Uterus (tissue), 4 donors: ENCODE results near the gene CREB5. TPM values are rescaled to one million over a fixed set of nuclear protein-coding genes. Genes with fewer than 3 reads are reported as not detected.

Source experiments
- DNase-seq, 2 donors: peaks; one replicate each; pipeline ENCODE4 v3.0.0-alpha.2; 2019 to 2020
- H3K27ac ChIP-seq, 2 donors: fragments of 200-600 bp; sonication (generic); 1 replicate in 1 of 2; 2 replicates in 1 of 2; pipeline ENCODE4 v1.5.1; 2016 to 2018
- H3K27me3 ChIP-seq, 2 donors: fragments of 200-600 bp; sonication (generic); one replicate each; pipeline ENCODE4 v1.5.1; 2018 to 2019; ENCODE audit warnings: control low read depth in 1 of 2
- H3K36me3 ChIP-seq, 2 donors: fragments of 200-600 bp; sonication (generic); one replicate each; pipeline ENCODE4 v1.5.1; 2019; ENCODE audit warnings: control low read depth in 1 of 2
- H3K4me1 ChIP-seq, 2 donors: fragments of 200-600 bp; sonication (generic); one replicate each; pipeline ENCODE4 v1.5.1; 2018 to 2019; ENCODE audit warnings: control low read depth in 1 of 2
- H3K4me3 ChIP-seq, 2 donors: fragments of 200-600 bp; sonication (generic); 1 replicate in 1 of 2; 2 replicates in 1 of 2; pipeline ENCODE4 v1.5.1; 2018 to 2019; ENCODE audit warnings: mild to moderate bottlenecking in 1 of 2
- H3K9me3 ChIP-seq, 2 donors: fragments of 200-600 bp; sonication (generic); one replicate each; pipeline ENCODE4 v1.5.1; 2019; ENCODE audit warnings: control low read depth in 1 of 2
- POLR2A ChIP-seq, 2 donors: fragments of 450-650 bp; IDR thresholded peaks; one replicate each; pipeline ENCODE4 v1.6.1; 2016; ENCODE audit warnings: antibody characterized with exemption in 2 of 2, mild to moderate bottlenecking in 1 of 2, moderate library complexity in 1 of 2
- intact Hi-C: fragments of 100-400 bp; cut with DNase I; formaldehyde crosslinking; loops from one replicate; pipeline ENCODE4 v1.15.1; 2023; ENCODE audit warnings: low total_unique reads
- total RNA-seq, 4 donors: library from RNA; depleted of rRNA in 3 of 4; stranded (reverse); fragments of >200 nt in 3 of 4; gene quantifications; one replicate each; pipeline versions ENCODE4 v1.1.0 to v1.2.4, GENCODE V29; 2014 to 2023
- TF ChIP-seq, protein P1 (sequence below), 4 experiments: fragments of 200-600 bp in 2 of 4; fragments of 450-650 bp in 2 of 4; sonication (generic) in 2 of 4; IDR thresholded peaks; one replicate each; pipeline ENCODE4 v1.5.1; 2016 to 2019; ENCODE audit warnings: antibody characterized with exemption in 4 of 4, mild to moderate bottlenecking in 2 of 4, moderate library complexity in 1 of 4
- donor health status: DM: yes; HTN: yes; CAD: no.

Gene CREB5
- total RNA-seq, 4 donors from 2014 or later = 7.1 to 40.2 (median 23.9) TPM

DNA sequence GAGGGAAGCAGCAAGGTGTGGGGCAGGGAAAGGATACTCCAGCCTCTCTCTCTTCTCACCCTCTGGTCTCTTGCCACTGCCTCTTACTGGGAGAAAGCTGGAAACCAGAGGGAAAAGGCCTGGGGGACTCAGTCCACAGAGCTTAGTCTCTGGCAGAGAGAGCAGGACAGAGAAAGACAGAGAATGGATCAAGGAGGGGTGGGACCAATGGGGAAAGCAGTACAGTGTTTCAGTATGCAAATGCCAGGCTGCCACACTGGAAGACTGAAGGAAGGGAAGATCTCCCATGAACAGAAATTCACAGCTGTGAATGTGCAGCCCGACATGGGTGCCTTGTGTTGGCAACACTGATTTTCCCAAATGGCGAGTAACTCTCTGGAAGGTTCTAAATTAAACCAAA is 40.4 kb downstream of the CREB5 start:
- TF ChIP-seq, protein P1, sequence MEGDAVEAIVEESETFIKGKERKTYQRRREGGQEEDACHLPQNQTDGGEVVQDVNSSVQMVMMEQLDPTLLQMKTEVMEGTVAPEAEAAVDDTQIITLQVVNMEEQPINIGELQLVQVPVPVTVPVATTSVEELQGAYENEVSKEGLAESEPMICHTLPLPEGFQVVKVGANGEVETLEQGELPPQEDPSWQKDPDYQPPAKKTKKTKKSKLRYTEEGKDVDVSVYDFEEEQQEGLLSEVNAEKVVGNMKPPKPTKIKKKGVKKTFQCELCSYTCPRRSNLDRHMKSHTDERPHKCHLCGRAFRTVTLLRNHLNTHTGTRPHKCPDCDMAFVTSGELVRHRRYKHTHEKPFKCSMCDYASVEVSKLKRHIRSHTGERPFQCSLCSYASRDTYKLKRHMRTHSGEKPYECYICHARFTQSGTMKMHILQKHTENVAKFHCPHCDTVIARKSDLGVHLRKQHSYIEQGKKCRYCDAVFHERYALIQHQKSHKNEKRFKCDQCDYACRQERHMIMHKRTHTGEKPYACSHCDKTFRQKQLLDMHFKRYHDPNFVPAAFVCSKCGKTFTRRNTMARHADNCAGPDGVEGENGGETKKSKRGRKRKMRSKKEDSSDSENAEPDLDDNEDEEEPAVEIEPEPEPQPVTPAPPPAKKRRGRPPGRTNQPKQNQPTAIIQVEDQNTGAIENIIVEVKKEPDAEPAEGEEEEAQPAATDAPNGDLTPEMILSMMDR (IDR thresholded peaks at IDR 0.05) = no peak
- TF ChIP-seq POLR2A (IDR thresholded peaks at IDR 0.05) = no peak

DNA sequence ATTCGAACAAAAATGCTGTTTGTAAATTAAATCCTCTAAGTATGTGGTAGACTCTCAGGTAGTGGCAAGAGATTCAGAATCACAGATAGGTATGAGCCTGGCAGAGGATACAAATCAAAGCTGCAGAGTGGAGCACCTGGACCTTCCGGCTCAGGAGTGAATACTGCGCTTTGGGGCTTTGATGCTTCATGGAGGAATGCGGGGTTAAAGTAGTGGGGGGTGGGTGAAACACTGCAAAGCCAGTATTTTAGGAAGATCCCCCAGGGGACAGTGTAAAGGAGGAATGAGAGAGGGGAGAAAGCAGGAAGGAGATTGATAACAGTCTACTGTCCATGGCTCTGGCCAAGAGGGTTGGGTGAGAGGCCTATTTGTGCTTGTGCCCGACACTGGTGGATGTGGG is 43.2 kb downstream of the CREB5 start:
- no peak overlapping the region for H3K4me3 ChIP-seq

More for the DNA sequence above, 40.4 kb downstream of the CREB5 start:
- H3K4me3 ChIP-seq = no peak overlapping the region
- H3K27ac ChIP-seq = no peak overlapping the region
- DNase-seq = no peak
- no peaks in the 10 kb centered on the region for H3K9me3 ChIP-seq
- H3K4me1 ChIP-seq = no peaks in the 10 kb centered on the region
- intact Hi-C loops = no loop called here
- H3K36me3 ChIP-seq = no peaks in the 10 kb centered on the region
- no peaks in the 10 kb centered on the region for H3K27me3 ChIP-seq

DNA sequence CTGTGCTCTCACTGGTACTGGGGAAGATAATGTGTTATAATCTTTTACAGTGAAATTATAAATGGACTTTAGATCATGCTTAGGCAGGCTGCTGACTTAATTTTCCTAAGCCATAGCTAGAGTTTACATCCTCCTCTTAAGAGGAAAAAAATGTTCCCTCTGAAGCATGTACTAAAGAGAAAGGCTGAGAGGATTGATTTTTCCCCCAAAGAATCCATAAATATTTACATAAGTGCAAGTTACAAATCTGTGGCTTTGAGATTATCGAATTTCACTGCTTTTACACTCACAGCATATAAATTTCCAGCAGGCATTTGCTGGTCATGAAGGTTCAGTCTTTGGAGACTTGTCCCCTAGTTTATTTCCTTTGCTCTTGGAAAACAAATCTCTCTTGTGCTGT is 43.7 kb downstream of the CREB5 start:
- Histone ChIP-seq H3K9me3 (no peaks in the 10 kb centered on the region), H3K4me3 (no peak overlapping the region), H3K27me3 (no peaks in the 10 kb centered on the region), H3K36me3 (no peaks in the 10 kb centered on the region), H3K4me1 (no peaks in the 10 kb centered on the region), H3K27ac (no peak overlapping the region)
- no peak for TF ChIP-seq POLR2A (IDR thresholded peaks at IDR 0.05)
- TF ChIP-seq, protein P1 (IDR thresholded peaks at IDR 0.05) = no peak
- DNase-seq = no peak
- intact Hi-C loops = no loop called here

More for the DNA sequence above, 43.2 kb downstream of the CREB5 start:
- Histone ChIP-seq H3K9me3 (no peaks in the 10 kb centered on the region), H3K27ac (no peak overlapping the region), H3K36me3 (no peaks in the 10 kb centered on the region), H3K4me1 (no peaks in the 10 kb centered on the region), H3K27me3 (no peaks in the 10 kb centered on the region)
- TF ChIP-seq, protein P1 (IDR thresholded peaks at IDR 0.05) = no peak
- TF ChIP-seq POLR2A (IDR thresholded peaks at IDR 0.05) = no peak
- DNase-seq = no peak
- intact Hi-C loops = no loop called here

DNA sequence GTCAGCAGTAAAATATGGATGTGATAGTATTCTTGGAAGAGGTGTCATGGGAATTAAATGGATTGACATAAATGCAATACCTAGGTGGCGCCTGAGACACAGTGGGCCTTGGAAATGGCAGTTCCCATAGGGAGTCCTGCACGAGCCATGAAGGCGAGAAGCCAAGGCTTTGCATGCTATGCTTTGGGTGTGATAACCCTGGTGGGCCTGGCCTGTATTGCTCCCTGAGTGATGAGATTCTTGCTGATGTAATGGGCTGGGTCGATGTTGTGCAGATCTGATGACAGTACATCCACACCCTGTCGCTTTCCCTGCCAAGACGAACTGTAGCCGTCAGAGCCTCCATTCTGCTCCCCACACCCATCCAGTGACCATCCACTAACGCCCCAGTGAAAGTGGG is 46.4 kb downstream of the CREB5 start:
- Histone ChIP-seq H3K4me1 (no peaks in the 10 kb centered on the region), H3K4me3 (no peak overlapping the region), H3K27me3 (no peaks in the 10 kb centered on the region), H3K9me3 (no peaks in the 10 kb centered on the region), H3K27ac (no peak overlapping the region), H3K36me3 (no peaks in the 10 kb centered on the region)
- TF ChIP-seq, protein P1 (IDR thresholded peaks at IDR 0.05) = no peak
- no peak for TF ChIP-seq POLR2A (IDR thresholded peaks at IDR 0.05)
- DNase-seq = no peak
- intact Hi-C loops = no loop called here

DNA sequence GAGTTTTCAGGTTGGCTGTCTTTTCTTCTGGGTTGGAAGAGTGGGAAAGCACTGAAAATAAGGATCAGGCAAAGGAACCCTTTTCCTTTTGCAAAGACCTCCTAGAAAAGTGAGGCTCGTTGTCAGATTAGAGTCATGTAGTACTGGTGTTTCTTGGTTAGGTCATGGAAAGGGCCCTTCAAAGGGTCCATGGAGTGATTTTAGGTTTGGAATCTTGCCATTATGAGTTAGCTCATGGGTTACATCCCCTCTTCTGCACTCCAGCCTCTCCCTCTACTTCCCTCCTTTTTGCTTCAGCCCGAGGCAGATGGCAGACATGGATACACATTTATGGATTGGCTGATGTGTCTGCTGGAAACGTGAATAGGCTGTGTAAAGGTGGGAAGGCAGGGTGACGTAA is 47.0 kb downstream of the CREB5 start:
- TF ChIP-seq, protein P1 (IDR thresholded peaks at IDR 0.05) = no peak
- TF ChIP-seq POLR2A (IDR thresholded peaks at IDR 0.05) = no peak
- H3K27ac ChIP-seq = no peak overlapping the region
- no peaks in the 10 kb centered on the region for H3K27me3 ChIP-seq
- H3K4me3 ChIP-seq = no peak overlapping the region
- no peaks in the 10 kb centered on the region for H3K9me3 ChIP-seq
- H3K4me1 ChIP-seq = no peaks in the 10 kb centered on the region
- no peaks in the 10 kb centered on the region for H3K36me3 ChIP-seq
- DNase-seq = no peak
- intact Hi-C loops = no loop called here
